ENCODE data around the gene PSMD2.

DNA sequence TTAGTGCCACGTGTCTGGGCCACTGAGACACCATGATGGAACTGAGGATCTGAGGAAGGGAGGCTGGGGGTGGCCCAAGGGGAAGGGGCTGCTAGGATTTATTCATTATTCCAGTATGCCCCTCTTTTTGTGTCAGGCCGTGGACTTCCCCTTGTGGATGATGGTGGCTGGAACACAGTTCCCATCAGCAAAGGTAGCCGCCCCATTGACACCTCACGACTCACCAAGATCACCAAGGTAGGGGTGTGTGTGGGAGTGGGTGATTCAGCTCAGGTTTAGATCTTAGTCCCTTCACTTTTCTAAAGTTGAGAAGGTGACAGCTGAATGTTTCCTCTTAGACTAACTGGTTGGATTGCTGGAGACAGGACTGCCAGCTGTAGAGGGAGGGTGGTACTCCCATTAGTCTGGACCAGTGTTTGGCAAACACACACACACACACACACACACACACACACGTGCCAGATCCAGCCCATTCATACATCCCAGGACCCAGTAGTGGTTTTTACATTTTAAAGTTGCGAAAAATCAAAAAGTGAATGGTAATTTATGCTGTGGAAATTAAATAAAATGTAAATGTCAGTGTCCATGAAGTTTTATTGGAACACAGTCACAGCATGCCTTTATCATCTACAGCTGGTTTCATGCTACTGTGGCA is 26.8 kb downstream of the PSMD2 start:
- TF ChIP-seq, protein P1, sequence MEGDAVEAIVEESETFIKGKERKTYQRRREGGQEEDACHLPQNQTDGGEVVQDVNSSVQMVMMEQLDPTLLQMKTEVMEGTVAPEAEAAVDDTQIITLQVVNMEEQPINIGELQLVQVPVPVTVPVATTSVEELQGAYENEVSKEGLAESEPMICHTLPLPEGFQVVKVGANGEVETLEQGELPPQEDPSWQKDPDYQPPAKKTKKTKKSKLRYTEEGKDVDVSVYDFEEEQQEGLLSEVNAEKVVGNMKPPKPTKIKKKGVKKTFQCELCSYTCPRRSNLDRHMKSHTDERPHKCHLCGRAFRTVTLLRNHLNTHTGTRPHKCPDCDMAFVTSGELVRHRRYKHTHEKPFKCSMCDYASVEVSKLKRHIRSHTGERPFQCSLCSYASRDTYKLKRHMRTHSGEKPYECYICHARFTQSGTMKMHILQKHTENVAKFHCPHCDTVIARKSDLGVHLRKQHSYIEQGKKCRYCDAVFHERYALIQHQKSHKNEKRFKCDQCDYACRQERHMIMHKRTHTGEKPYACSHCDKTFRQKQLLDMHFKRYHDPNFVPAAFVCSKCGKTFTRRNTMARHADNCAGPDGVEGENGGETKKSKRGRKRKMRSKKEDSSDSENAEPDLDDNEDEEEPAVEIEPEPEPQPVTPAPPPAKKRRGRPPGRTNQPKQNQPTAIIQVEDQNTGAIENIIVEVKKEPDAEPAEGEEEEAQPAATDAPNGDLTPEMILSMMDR (IDR thresholded peaks at IDR 0.05; ENCODE audit: insufficient read depth, low read length, poor library complexity, severe bottlenecking), result no peak
- no peak for TF ChIP-seq EZH2phosphoT487 (conservative IDR thresholded peaks at IDR 0.05; ENCODE audit: low read length)
